Smooth muscle cell (in vitro differentiated cells): Measurements from ENCODE around the gene HMGB1. TPM values are rescaled to one million over a fixed set of nuclear protein-coding genes. Genes with fewer than 3 reads are reported as not detected.

Experiments
- DNase-seq: peaks from one replicate; lab custom pipeline; 2025; ENCODE audit not compliant: unreplicated experiment; lab: John Stamatoyannopoulos, UW
- H2AFZ ChIP-seq: fragments of 200-600 bp; sonication (generic); 2 replicates; pipeline ENCODE4 v1.6.0; 2016; ENCODE audit warnings: antibody characterized with exemption, low read depth, mild to moderate bottlenecking
- H3F3A ChIP-seq: fragments of 200-600 bp; sonication (generic); 2 replicates; pipeline ENCODE4 v1.6.0; 2017; ENCODE audit warnings: antibody characterized with exemption, low read depth
- H3K27ac ChIP-seq: fragments of 200-600 bp; sonication (generic); 2 replicates; pipeline ENCODE4 v1.5.1; 2016; ENCODE audit warnings: low read depth, mild to moderate bottlenecking
- H3K27me3 ChIP-seq: fragments of 200-600 bp; sonication (generic); 2 replicates; pipeline ENCODE4 v1.6.1; 2016; ENCODE audit warnings: low read depth, mild to moderate bottlenecking
- H3K36me3 ChIP-seq: fragments of 200-600 bp; sonication (generic); 2 replicates; pipeline ENCODE4 v1.5.1; 2016; ENCODE audit warnings: low read depth
- H3K4me1 ChIP-seq: fragments of 200-600 bp; sonication (generic); 2 replicates; pipeline ENCODE4 v1.5.1; 2016; ENCODE audit warnings: low read depth
- H3K4me2 ChIP-seq: fragments of 200-600 bp; sonication (generic); 2 replicates; pipeline ENCODE4 v1.6.0; 2016; ENCODE audit warnings: mild to moderate bottlenecking
- H3K4me3 ChIP-seq: fragments of 200-600 bp; sonication (generic); 2 replicates; pipeline ENCODE4 v1.5.1; 2016; ENCODE audit warnings: mild to moderate bottlenecking
- H3K79me2 ChIP-seq: fragments of 200-600 bp; sonication (generic); 2 replicates; pipeline ENCODE4 v1.6.0; 2016; ENCODE audit warnings: low read depth, mild to moderate bottlenecking
- H3K9ac ChIP-seq: fragments of 200-600 bp; sonication (generic); 2 replicates; pipeline ENCODE4 v1.6.0; 2016; ENCODE audit warnings: low read depth
- H3K9me3 ChIP-seq: fragments of 200-600 bp; sonication (generic); replicated peaks from 2 replicates; pipeline ENCODE4 v1.5.1; 2016; ENCODE audit warnings: low read depth
- H4K20me1 ChIP-seq: fragments of 200-600 bp; sonication (generic); 2 replicates; pipeline ENCODE4 v1.6.0; 2016; ENCODE audit warnings: low read depth
- CTCF ChIP-seq: fragments of 200-600 bp; sonication (generic); IDR thresholded peaks from 2 replicates; pipeline ENCODE4 v1.5.1; 2017; ENCODE audit warnings: borderline replicate concordance, mild to moderate bottlenecking, antibody characterized with exemption; ENCODE audit not compliant: insufficient read depth, poor library complexity, severe bottlenecking
- WGBS: methylation state at CpG from one replicate; pipeline ENCODE4 v1.1.7; 2016; ENCODE audit warnings: low lambda C conversion rate; 5-methylcytosine and 5-hydroxymethylcytosine counted together
- polyA plus RNA-seq: library from polyadenylated mRNA; unstranded; fragments of >200 nt; fragmentation: Nextera tagmentation; extraction: Ambion mirVana; gene quantifications from 2 replicates; pipeline ENCODE4 v1.2.1, GENCODE V29; 2016
- total RNA-seq: library from RNA; depleted of rRNA; stranded (reverse); fragments of >200 nt; gene quantifications from 2 replicates; pipeline ENCODE4 v1.2.3, GENCODE V29; 2014

Gene HMGB1
- total and polyA plus RNA-seq, 2 experiments from 2014 or later = 581 to 627 TPM

GRCh38 chr13:30509254-30510050 lies 43.7 kb upstream of the HMGB1 start:
- Histone ChIP-seq H3F3A (no peaks in the 10 kb centered on the region), H3K36me3 (no peaks in the 10 kb centered on the region), H3K4me3 (no peak overlapping the region), H3K79me2 (no peaks in the 10 kb centered on the region), H3K4me2 (no peak overlapping the region), H2AFZ (no peak overlapping the region), H3K27me3 (no peaks in the 10 kb centered on the region), H3K27ac (no peak overlapping the region), H3K9ac (no peak overlapping the region), H4K20me1 (no peaks in the 10 kb centered on the region), H3K9me3 (no peaks in the 10 kb centered on the region), H3K4me1 (no peaks in the 10 kb centered on the region)
- no peak for TF ChIP-seq CTCF
- 92% methylated on average over 9 of the region's 9 CpGs for WGBS
- no peak for DNase-seq

GRCh38 chr13:30504081-30504480 lies 38.3 kb upstream of the HMGB1 start:
- no peak overlapping the region for H3K4me2 ChIP-seq
- WGBS = 71% methylated on average over 1 of the region's 1 CpG
- no peaks in the 10 kb centered on the region for H3K27me3 ChIP-seq
- no peaks in the 10 kb centered on the region for H3K79me2 ChIP-seq
- TF ChIP-seq CTCF = no peak
- H3F3A ChIP-seq = no peaks in the 10 kb centered on the region
- H3K9me3 ChIP-seq = no peaks in the 10 kb centered on the region
- no peak for DNase-seq
- H3K4me3 ChIP-seq = no peak overlapping the region
- H3K27ac ChIP-seq = no peak overlapping the region
- H2AFZ ChIP-seq = no peak overlapping the region
- H3K4me1 ChIP-seq = no peaks in the 10 kb centered on the region
- H3K9ac ChIP-seq = no peak overlapping the region
- no peaks in the 10 kb centered on the region for H3K36me3 ChIP-seq
- no peaks in the 10 kb centered on the region for H4K20me1 ChIP-seq

GRCh38 chr13:30502237-30502636 lies 36.5 kb upstream of the HMGB1 start:
- Histone ChIP-seq H2AFZ (no peak overlapping the region), H3K4me1 (no peaks in the 10 kb centered on the region), H3K27me3 (no peaks in the 10 kb centered on the region), H4K20me1 (no peaks in the 10 kb centered on the region), H3K4me3 (no peak overlapping the region), H3K9ac (no peak overlapping the region), H3K36me3 (no peaks in the 10 kb centered on the region), H3K9me3 (no peaks in the 10 kb centered on the region), H3K27ac (no peak overlapping the region), H3K4me2 (no peak overlapping the region), H3F3A (no peaks in the 10 kb centered on the region), H3K79me2 (no peaks in the 10 kb centered on the region)
- 93% methylated on average over 2 of the region's 2 CpGs for WGBS
- DNase-seq = no peak
- no peak for TF ChIP-seq CTCF

GRCh38 chr13:30499338-30499737 lies 33.6 kb upstream of the HMGB1 start:
- no peak for TF ChIP-seq CTCF
- no peaks in the 10 kb centered on the region for H3K4me1 ChIP-seq
- no peaks in the 10 kb centered on the region for H3K36me3 ChIP-seq
- H3K4me3 ChIP-seq = no peak overlapping the region
- no peaks in the 10 kb centered on the region for H3K9me3 ChIP-seq
- H3K27me3 ChIP-seq = no peaks in the 10 kb centered on the region
- H3K27ac ChIP-seq = no peak overlapping the region
- no peaks in the 10 kb centered on the region for H3F3A ChIP-seq
- no peaks in the 10 kb centered on the region for H4K20me1 ChIP-seq
- WGBS = 93% methylated on average over 3 of the region's 3 CpGs
- H3K79me2 ChIP-seq = no peaks in the 10 kb centered on the region
- H3K9ac ChIP-seq = no peak overlapping the region
- H2AFZ ChIP-seq = no peak overlapping the region
- H3K4me2 ChIP-seq = no peak overlapping the region
- DNase-seq = no peak
